D721Med (cell line): ENCODE results near the gene COL5A1.

ENCODE experiments used
- DNase-seq: peaks from one replicate; pipeline ENCODE4 v3.0.0; 2011; ENCODE audit warnings: low spot score; ENCODE audit not compliant: insufficient read length
- FAIRE-seq: peaks from 2 replicates; lab custom pipeline; 2011; peaks lifted over from hg19 to GRCh38; lab: Jason Lieb, UNC
- TF ChIP-seq, protein P1 (sequence below): IDR thresholded peaks from 2 replicates; pipeline ENCODE4 v1.5.1; 2012; ENCODE audit warnings: mild to moderate bottlenecking, control low read depth; ENCODE audit not compliant: insufficient read depth; ENCODE audit errors: missing control alignments

COL5A1 gene

GRCh38 chr9:134690946-134691694 is 49.5 kb downstream of the COL5A1 start:
- DNase-seq = no peak
- TF ChIP-seq, protein P1, sequence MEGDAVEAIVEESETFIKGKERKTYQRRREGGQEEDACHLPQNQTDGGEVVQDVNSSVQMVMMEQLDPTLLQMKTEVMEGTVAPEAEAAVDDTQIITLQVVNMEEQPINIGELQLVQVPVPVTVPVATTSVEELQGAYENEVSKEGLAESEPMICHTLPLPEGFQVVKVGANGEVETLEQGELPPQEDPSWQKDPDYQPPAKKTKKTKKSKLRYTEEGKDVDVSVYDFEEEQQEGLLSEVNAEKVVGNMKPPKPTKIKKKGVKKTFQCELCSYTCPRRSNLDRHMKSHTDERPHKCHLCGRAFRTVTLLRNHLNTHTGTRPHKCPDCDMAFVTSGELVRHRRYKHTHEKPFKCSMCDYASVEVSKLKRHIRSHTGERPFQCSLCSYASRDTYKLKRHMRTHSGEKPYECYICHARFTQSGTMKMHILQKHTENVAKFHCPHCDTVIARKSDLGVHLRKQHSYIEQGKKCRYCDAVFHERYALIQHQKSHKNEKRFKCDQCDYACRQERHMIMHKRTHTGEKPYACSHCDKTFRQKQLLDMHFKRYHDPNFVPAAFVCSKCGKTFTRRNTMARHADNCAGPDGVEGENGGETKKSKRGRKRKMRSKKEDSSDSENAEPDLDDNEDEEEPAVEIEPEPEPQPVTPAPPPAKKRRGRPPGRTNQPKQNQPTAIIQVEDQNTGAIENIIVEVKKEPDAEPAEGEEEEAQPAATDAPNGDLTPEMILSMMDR = no peak
- no peak for FAIRE-seq

DNA sequence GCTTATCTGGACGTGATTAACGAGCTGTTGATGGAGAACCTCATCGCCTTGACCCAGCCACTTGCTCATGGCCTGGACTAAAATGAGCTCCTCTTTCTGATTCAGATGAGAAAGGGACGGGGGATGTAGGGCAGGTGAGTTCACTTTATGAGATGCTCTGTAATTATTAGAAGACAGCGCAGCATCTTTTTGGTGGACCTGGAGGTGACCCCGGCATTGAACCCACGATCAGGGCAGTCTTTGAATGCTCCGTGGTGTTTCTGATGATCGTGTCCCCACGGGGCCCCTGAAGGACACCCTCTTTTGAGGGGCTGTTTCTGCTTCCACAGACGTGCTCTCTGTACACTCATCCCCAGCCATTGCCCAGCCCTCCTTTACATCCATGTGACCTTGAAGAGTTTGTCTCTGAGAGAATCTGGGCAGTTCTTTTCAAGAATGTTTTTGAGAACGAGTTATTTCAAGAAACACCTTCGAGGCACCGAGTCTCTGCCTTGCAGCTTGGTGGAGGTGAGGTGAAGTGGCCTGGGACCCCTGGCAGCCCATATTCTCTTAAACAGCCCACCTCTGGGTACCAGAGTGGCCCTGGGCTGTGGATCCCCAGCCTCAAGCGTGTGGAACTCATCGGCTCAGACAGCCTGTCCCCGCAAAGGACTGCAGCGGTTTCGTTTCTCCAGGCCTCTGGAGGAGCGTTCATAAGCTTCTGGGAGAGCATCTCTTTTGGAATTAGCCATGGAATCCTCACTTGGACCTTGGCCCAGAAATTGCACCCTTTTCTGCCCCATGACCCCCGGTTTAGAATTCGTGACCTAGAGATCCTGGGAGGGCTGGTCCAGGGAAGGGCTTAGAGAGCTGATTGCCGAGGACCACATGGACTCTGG is 50.3 kb downstream of the COL5A1 start:
- FAIRE-seq = no peak
- TF ChIP-seq, protein P1 = no peak
- no peak for DNase-seq

DNA sequence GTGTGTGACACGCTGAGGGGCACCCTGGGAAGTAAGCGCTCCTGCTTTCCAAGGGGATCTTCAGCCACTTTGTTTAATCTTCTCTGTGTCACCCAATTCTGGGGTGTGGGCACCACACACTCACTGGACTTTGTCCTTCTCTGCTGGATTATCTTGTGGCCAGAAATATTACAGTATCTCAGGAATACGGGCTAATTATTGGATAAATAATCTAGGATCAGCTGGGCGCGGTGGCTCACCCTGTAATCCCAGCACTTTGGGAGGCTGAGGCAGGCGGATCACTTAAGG is 50.9 kb downstream of the COL5A1 start:
- TF ChIP-seq, protein P1 = no peak
- no peak for DNase-seq
- FAIRE-seq = no peak

DNA sequence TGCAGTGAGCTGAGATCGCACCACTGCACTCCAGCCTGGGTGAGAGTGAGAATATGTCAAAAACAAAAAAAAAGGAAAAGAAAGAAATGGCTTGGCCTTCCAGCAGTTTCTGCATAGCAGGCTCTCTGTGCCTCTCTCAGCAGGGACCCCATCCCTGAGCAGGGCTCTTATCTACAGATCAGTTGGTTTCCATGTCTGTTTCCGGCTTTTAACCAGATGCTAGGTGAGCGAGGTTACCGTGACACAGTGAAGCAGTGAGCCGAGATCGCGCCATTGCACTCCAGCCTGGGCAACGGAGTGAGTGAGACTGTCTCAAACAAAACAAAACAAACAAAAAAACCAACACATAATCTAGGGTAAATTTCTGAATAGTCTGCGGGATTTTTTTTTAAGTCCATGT is 51.4 kb downstream of the COL5A1 start:
- DNase-seq (no peak), FAIRE-seq (no peak)
- TF ChIP-seq, protein P1 = no peak

GRCh38 chr9:134693641-134694367 is 52.2 kb downstream of the COL5A1 start:
- FAIRE-seq = no peak
- TF ChIP-seq, protein P1 = no peak
- DNase-seq = no peak

- DNase-seq = no peak
- TF ChIP-seq, protein P1 = no peak
- no peak for FAIRE-seq
These were observed 52.7 kb downstream of the COL5A1 start for GRCh38 chr9:134694368-134694665.
